Mucosa of descending colon (tissue), 3 donors: ENCODE measurements around the gene NRROS. TPM values are rescaled to one million over a fixed set of nuclear protein-coding genes. Genes with fewer than 3 reads are reported as not detected.
"Not testable (repeated sequence)": the region's sequence is repeated elsewhere in the genome, so short reads cannot be mapped to it uniquely, and the experiment has no call there.

Experiments used
- ATAC-seq: fragments of 200-7000 bp; cut with Tn5 transposase; one replicate; pipeline ENCODE4 v1.9.1; 2020; ENCODE audit warnings: mild to moderate bottlenecking, moderate library complexity
- DNase-seq, 3 donors: peaks; one replicate each; pipeline ENCODE4 v3.0.0-alpha.2; 2020
- H3K36me3 ChIP-seq: fragments of 200-600 bp; one replicate; pipeline ENCODE4 v1.8.0; 2021; ENCODE audit warnings: low read depth, mild to moderate bottlenecking
- H3K4me1 ChIP-seq: fragments of 200-600 bp; one replicate; pipeline ENCODE4 v1.8.0; 2021; ENCODE audit warnings: low read depth, mild to moderate bottlenecking
- H3K4me3 ChIP-seq: fragments of 200-600 bp; one replicate; pipeline ENCODE4 v1.8.0; 2021; ENCODE audit warnings: mild to moderate bottlenecking
- H3K9me3 ChIP-seq: fragments of 200-600 bp; one replicate; pipeline ENCODE4 v1.8.0; 2021; ENCODE audit warnings: mild to moderate bottlenecking
- CTCF ChIP-seq: fragments of 200-600 bp; IDR thresholded peaks from one replicate; pipeline ENCODE4 v1.8.0; 2022; ENCODE audit warnings: antibody characterized with exemption, mild to moderate bottlenecking
- intact Hi-C, 2 donors: fragments of 100-400 bp; cut with DNase I in 1 of 2; cut with micrococcal nuclease in 1 of 2; formaldehyde crosslinking; loops; one replicate each; pipeline versions ENCODE4 v1.11.0 to v1.11.1; 2022; cut with DNase I, micrococcal nuclease
- long read RNA-seq, 2 donors: library from polyadenylated mRNA; unstranded; transcript quantifications; one replicate each; pipeline ENCODE4 v2.0.0, GENCODE V29; 2019 to 2021
- total RNA-seq, 3 donors: library from RNA; stranded (reverse); fragmentation: NEBNext Ultra II Directional in 2 of 3; extraction: Animal tissue kit (Norgen Biotek cat#: 25700) in 2 of 3; gene quantifications; one replicate each; pipeline versions ENCODE4 v1.2.1 to v1.2.4, GENCODE V29; 2021 to 2023
- donor health status: DM: no; HTN: no; CAD: no; lungs with moderate emphysema.
- donor health status: DM: no; HTN: no; CAD: no.
- donor health status: DM: no; HTN: yes; CAD: no.

The NRROS gene
- 1 to 10 TPM; 1.1 to 6.0 (median 5.4) TPM for total RNA-seq
- long read RNA-seq, donor 1, partial matches to known transcripts = 0 of 2 reads
- long read RNA-seq, donor 1, other reads (novel, unspliced or antisense) = 1 of 2 reads
- long read RNA-seq, donor 2, partial matches to known transcripts = 0 of 1 reads
- long read RNA-seq, donor 2, other reads (novel, unspliced or antisense) = 0 of 1 reads

- DNase-seq = peak; percentile 69 to 88 (median 69)
- Histone ChIP-seq H3K4me3 (peak within 1 kb of the TSS; percentile 7), H3K36me3 (no peaks in the 10 kb centered on the region), H3K9me3 (no peaks in the 10 kb centered on the region), H3K4me1 (no peaks in the 10 kb centered on the region)
- intact Hi-C loops = no loop called here
- TF ChIP-seq CTCF = no peak
- peak; percentile 84 for ATAC-seq
These were observed at the start of gene NRROS for GRCh38 chr3:196639483-196640296. TSS of gene NRROS (plus strand) at chr3:196639694. CDS start at chr3:196654540, 14,846 bp downstream.

- Histone ChIP-seq H3K4me3 (no peak overlapping the region), H3K9me3 (no peaks in the 10 kb centered on the region), H3K4me1 (no peaks in the 10 kb centered on the region), H3K36me3 (no peaks in the 10 kb centered on the region)
- ATAC-seq (no peak), DNase-seq (no peak)
- no peak for TF ChIP-seq CTCF
- intact Hi-C loops = no loop called here
These were observed 49.2 kb upstream of the NRROS start for GRCh38 chr3:196590279-196590678.

- H3K36me3 ChIP-seq = no peaks in the 10 kb centered on the region
- intact Hi-C loops = no loop called here
- H3K9me3 ChIP-seq = no peaks in the 10 kb centered on the region
- no peaks in the 10 kb centered on the region for H3K4me1 ChIP-seq
- ATAC-seq (no peak), DNase-seq (no peak)
- no peak for TF ChIP-seq CTCF
- no peak overlapping the region for H3K4me3 ChIP-seq
These were observed 43.1 kb upstream of the NRROS start for GRCh38 chr3:196596355-196596754.

GRCh38 chr3:196597971-196598733, 41.3 kb upstream of the NRROS start:
- H3K36me3 ChIP-seq, intact Hi-C loops, DNase-seq, ATAC-seq, H3K9me3 ChIP-seq, H3K4me1 ChIP-seq, H3K4me3 ChIP-seq: not testable (repeated sequence)

GRCh38 chr3:196599734-196600128, 39.8 kb upstream of the NRROS start:
- ATAC-seq (no peak), DNase-seq (no peak)
- H3K4me3 ChIP-seq = no peak overlapping the region
- intact Hi-C loops = no loop called here
- H3K9me3 ChIP-seq = no peaks in the 10 kb centered on the region
- H3K36me3 ChIP-seq = no peaks in the 10 kb centered on the region
- no peaks in the 10 kb centered on the region for H3K4me1 ChIP-seq
- TF ChIP-seq CTCF = no peak

- no peak for DNase-seq
- intact Hi-C loops = no loop called here
- ATAC-seq = no peak
- Histone ChIP-seq H3K9me3 (no peaks in the 10 kb centered on the region), H3K4me1 (no peaks in the 10 kb centered on the region), H3K4me3 (no peak overlapping the region), H3K36me3 (no peaks in the 10 kb centered on the region)
- TF ChIP-seq CTCF = no peak
These were observed 39.1 kb upstream of the NRROS start for GRCh38 chr3:196600359-196600758.
